MM.1S (cell line): ENCODE data around the gene TLE5.

Experiments used
- DNase-seq: peaks from one replicate; pipeline ENCODE4 v3.0.0-alpha.2; 2015
- H2AFZ ChIP-seq: fragments of 300-600 bp; sonication (generic); 2 replicates; pipeline ENCODE4 v1.6.0; 2016; ENCODE audit warnings: antibody characterized with exemption, low read length
- H3F3A ChIP-seq: fragments of 300-600 bp; sonication (generic); 2 replicates; pipeline ENCODE4 v1.6.1; 2016; ENCODE audit warnings: mild to moderate bottlenecking, antibody characterized with exemption, low read length, moderate library complexity, mixed read lengths; ENCODE audit not compliant: insufficient read depth
- H3K27ac ChIP-seq: fragments of 300-600 bp; sonication (generic); 2 replicates; pipeline ENCODE4 v1.5.1; 2016; ENCODE audit warnings: mild to moderate bottlenecking, low read length
- H3K27me3 ChIP-seq: fragments of 300-600 bp; sonication (generic); replicated peaks from 2 replicates; pipeline ENCODE4 v1.6.0; 2016; ENCODE audit warnings: low read length; ENCODE audit not compliant: insufficient read depth
- H3K36me3 ChIP-seq: fragments of 300-600 bp; sonication (generic); replicated peaks from 2 replicates; pipeline ENCODE4 v1.6.1; 2016; ENCODE audit warnings: mild to moderate bottlenecking, low read length, mixed read lengths; ENCODE audit not compliant: insufficient read depth
- H3K4me1 ChIP-seq: fragments of 300-600 bp; sonication (generic); 2 replicates; pipeline ENCODE4 v1.6.1; 2016; ENCODE audit warnings: low read length, mixed read lengths
- H3K4me2 ChIP-seq: fragments of 300-600 bp; sonication (generic); 2 replicates; pipeline ENCODE4 v1.6.0; 2016; ENCODE audit warnings: low read depth, low read length
- H3K4me3 ChIP-seq: fragments of 300-600 bp; sonication (generic); 2 replicates; pipeline ENCODE4 v1.5.1; 2016; ENCODE audit warnings: low read length, mixed read lengths
- H3K79me2 ChIP-seq: fragments of 300-600 bp; sonication (generic); 2 replicates; pipeline ENCODE4 v1.6.1; 2016; ENCODE audit warnings: mixed run types, low read length, mixed read lengths
- H3K9ac ChIP-seq: fragments of 300-600 bp; sonication (generic); 2 replicates; pipeline ENCODE4 v1.6.1; 2016; ENCODE audit warnings: low read length, mixed read lengths
- H3K9me2 ChIP-seq: fragments of 300-600 bp; sonication (generic); replicated peaks from 2 replicates; pipeline ENCODE4 v1.6.1; 2016; ENCODE audit warnings: mild to moderate bottlenecking, low read length, mixed read lengths; ENCODE audit not compliant: insufficient read depth
- H3K9me3 ChIP-seq: fragments of 300-600 bp; sonication (generic); replicated peaks from 2 replicates; pipeline ENCODE4 v1.6.1; 2016; ENCODE audit warnings: mild to moderate bottlenecking, low read length, mixed read lengths; ENCODE audit not compliant: insufficient read depth
- H4K20me1 ChIP-seq: fragments of 300-600 bp; sonication (generic); 2 replicates; pipeline ENCODE4 v1.6.1; 2016; ENCODE audit warnings: mild to moderate bottlenecking, low read length, moderate library complexity, mixed read lengths; ENCODE audit not compliant: insufficient read depth
- EZH2 ChIP-seq: fragments of 300-600 bp; sonication (generic); optimal IDR thresholded peaks from 2 replicates; pipeline ENCODE3; 2017; ENCODE audit warnings: low read depth, mild to moderate bottlenecking, antibody characterized with exemption, low read length, mixed read lengths
- EZH2phosphoT487 ChIP-seq: fragments of 300-600 bp; sonication (generic); IDR thresholded peaks from 2 replicates; pipeline ENCODE4 v1.6.1; 2018; ENCODE audit warnings: antibody characterized with exemption, low read length
- TF ChIP-seq, protein P1 (sequence below): fragments of 300-600 bp; sonication (generic); IDR thresholded peaks from 2 replicates; pipeline ENCODE4 v1.5.1; 2016; ENCODE audit warnings: antibody characterized with exemption, low read length, mixed read lengths

TLE5 gene

DNA sequence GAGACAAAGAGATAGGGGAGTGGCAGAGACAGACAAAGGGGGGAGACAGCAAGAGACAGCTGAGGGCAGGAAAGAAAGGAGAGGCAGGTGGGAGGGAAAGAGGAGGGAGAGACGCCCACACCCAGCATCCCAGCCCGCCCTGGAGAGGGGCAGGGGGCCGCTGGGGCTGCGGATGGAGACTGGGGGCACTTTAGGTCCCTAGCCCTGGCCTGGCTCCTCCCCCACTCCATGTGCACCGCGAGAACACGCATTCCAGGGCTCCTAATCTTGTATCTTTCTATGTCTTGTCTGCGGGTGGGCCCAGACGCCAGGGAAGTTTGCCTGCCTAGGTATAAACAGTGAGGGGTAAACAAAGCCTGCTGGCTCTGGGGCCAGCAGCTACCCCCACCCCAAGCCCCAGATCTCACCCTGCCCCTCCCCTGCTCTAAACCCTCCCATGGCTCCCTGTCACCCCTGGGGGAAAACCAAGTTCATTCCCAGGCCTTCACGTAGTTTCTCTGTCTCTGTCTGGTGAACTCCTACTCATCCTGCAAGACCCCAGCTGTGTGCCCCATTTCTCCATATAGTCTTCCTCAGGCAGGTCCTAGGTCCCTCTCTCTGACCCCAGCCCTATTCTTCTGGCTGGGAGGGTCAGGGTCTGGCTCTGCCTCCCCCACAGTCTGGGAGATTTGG is 5.7 kb downstream of the TLE5 start:
- no peaks in the 10 kb centered on the region for H3K9me2 ChIP-seq
- DNase-seq: no peak
- H3K9ac ChIP-seq: no peak overlapping the region
- H3K79me2 ChIP-seq: no peaks in the 10 kb centered on the region
- no peaks in the 10 kb centered on the region for H3K4me1 ChIP-seq
- H3K27ac ChIP-seq: no peak overlapping the region
- H3F3A ChIP-seq: no peaks in the 10 kb centered on the region
- peaks cover 50% of the 10 kb centered on the region for H3K27me3 ChIP-seq
- H2AFZ ChIP-seq: no peak overlapping the region
- no peaks in the 10 kb centered on the region for H3K9me3 ChIP-seq
- H3K36me3 ChIP-seq: no peaks in the 10 kb centered on the region
- TF ChIP-seq EZH2phosphoT487 (no peak), EZH2 (no peak)
- TF ChIP-seq, protein P1, sequence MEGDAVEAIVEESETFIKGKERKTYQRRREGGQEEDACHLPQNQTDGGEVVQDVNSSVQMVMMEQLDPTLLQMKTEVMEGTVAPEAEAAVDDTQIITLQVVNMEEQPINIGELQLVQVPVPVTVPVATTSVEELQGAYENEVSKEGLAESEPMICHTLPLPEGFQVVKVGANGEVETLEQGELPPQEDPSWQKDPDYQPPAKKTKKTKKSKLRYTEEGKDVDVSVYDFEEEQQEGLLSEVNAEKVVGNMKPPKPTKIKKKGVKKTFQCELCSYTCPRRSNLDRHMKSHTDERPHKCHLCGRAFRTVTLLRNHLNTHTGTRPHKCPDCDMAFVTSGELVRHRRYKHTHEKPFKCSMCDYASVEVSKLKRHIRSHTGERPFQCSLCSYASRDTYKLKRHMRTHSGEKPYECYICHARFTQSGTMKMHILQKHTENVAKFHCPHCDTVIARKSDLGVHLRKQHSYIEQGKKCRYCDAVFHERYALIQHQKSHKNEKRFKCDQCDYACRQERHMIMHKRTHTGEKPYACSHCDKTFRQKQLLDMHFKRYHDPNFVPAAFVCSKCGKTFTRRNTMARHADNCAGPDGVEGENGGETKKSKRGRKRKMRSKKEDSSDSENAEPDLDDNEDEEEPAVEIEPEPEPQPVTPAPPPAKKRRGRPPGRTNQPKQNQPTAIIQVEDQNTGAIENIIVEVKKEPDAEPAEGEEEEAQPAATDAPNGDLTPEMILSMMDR: no peak
- H3K4me2 ChIP-seq: no peak overlapping the region
- no peaks in the 10 kb centered on the region for H4K20me1 ChIP-seq
- H3K4me3 ChIP-seq: no peak overlapping the region

DNA sequence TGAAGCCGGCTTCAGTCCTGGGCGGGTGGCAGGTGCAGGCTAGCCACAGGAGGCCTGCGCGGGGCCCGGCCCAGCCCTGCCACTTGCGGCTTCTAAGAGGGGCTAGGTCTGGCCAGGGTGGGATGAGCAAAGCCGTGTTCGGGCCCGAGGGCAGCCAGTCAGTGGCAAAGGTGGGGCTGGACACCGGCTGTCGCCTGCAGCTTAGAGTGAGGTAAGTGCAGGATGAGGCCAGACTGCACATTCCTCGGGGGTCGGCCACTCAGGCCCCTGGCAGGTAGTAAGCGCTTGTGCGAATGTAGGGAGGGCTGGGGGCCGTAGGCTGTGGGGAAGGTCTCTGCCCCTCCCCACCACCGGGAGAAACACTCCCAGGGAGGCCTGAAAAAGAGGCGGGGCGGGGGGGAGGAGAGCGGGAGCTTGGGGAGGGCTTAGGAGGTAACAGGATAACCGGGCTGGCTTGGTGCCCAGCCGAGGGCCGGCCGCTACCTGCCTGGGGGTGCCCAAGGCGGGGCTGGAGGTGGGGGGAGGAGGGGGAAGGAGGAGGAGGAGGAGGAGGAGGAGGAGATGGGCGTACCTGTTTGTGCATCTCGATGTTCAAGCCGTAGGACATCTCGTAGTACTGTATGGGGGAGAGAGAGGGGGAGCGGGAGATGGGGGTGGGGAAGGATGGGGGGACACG is 6.4 kb downstream of the TLE5 start:
- H3K4me2 ChIP-seq: no peak overlapping the region
- peaks cover 49% of the 10 kb centered on the region for H3K27me3 ChIP-seq
- DNase-seq: no peak
- H3K79me2 ChIP-seq: no peaks in the 10 kb centered on the region
- TF ChIP-seq, protein P1: no peak
- no peak for TF ChIP-seq EZH2phosphoT487
- no peak for TF ChIP-seq EZH2
- H3K9ac ChIP-seq: no peak overlapping the region
- no peak overlapping the region for H3K4me3 ChIP-seq
- H3K4me1 ChIP-seq: no peaks in the 10 kb centered on the region
- H4K20me1 ChIP-seq: no peaks in the 10 kb centered on the region
- no peaks in the 10 kb centered on the region for H3K9me2 ChIP-seq
- H3F3A ChIP-seq: no peaks in the 10 kb centered on the region
- no peaks in the 10 kb centered on the region for H3K36me3 ChIP-seq
- no peak overlapping the region for H2AFZ ChIP-seq
- no peaks in the 10 kb centered on the region for H3K9me3 ChIP-seq
- no peak overlapping the region for H3K27ac ChIP-seq

DNA sequence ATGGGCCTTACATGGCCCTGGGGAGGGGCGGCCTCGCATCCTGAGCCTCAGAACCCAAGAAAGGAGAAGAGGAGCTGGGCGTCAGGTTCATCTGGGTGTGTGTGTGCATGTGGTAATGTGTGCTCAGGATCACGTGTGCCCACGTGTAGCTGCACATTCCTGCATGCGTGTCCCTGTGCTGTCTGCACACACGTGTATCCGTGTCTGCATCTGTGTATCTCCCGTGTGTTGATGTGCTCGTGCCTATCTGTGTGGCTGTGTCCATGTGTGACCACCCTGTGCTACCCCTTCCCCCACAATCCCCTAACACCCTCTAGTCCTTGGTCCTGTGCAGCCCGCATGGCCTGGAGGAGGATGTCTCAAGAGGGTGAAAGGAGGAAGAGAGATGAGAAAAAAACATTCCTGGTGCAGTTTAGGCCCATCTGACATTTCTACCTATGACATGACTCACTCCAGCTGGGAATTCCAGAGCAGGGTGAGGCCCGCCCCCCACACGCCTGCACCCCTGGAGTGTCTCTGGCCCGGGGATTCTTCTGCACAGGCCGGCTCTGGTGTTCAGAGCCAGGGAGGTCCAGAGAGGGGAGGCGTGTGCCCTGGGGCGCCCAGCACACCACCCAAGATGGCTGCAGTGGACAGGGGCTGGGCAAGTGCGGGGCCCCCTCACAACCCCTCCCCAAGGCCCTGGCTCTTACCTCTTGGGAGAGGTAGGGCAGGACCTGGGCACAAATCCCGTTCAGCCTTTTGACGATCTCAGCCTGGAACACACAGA is 7.1 kb downstream of the TLE5 start:
- H3K27me3 ChIP-seq: peaks cover 53% of the 10 kb centered on the region
- no peaks in the 10 kb centered on the region for H3K9me3 ChIP-seq
- TF ChIP-seq, protein P1: no peak
- TF ChIP-seq EZH2phosphoT487 (no peak), EZH2 (no peak)
- no peaks in the 10 kb centered on the region for H3K4me1 ChIP-seq
- H3K79me2 ChIP-seq: no peaks in the 10 kb centered on the region
- no peak for DNase-seq
- no peak overlapping the region for H3K27ac ChIP-seq
- H2AFZ ChIP-seq: no peak overlapping the region
- H3K9ac ChIP-seq: no peak overlapping the region
- no peaks in the 10 kb centered on the region for H4K20me1 ChIP-seq
- H3K9me2 ChIP-seq: no peaks in the 10 kb centered on the region
- H3F3A ChIP-seq: no peaks in the 10 kb centered on the region
- no peak overlapping the region for H3K4me3 ChIP-seq
- no peaks in the 10 kb centered on the region for H3K36me3 ChIP-seq
- H3K4me2 ChIP-seq: no peak overlapping the region
